Heart right ventricle (tissue), 16 donors: ENCODE results near the gene CREBRF. TPM values are rescaled to one million over a fixed set of nuclear protein-coding genes. Genes with fewer than 3 reads are reported as not detected.

Experiments
- ATAC-seq, 8 donors: fragments of 200-7000 bp; cut with Tn5 transposase; one replicate each; pipeline ENCODE4 v1.9.1; 2020; ENCODE audit warnings: mild to moderate bottlenecking in 8 of 8, moderate library complexity in 8 of 8, moderate number of reproducible peaks in 1 of 8
- DNase-seq, 2 donors: peaks; one replicate each; pipeline ENCODE4 v3.0.0-alpha.2; 2020
- H3K27ac ChIP-seq, 10 donors: fragments of 200-600 bp; sonication (generic) in 2 of 10; one replicate each; pipeline versions ENCODE4 v1.5.0 to v1.8.0; 2020 to 2022; ENCODE audit warnings: mild to moderate bottlenecking in 3 of 10
- H3K27me3 ChIP-seq, 7 donors: fragments of 200-600 bp; one replicate each; pipeline ENCODE4 v1.8.0; 2021 to 2022; ENCODE audit warnings: mild to moderate bottlenecking in 2 of 7
- H3K36me3 ChIP-seq, 9 donors: fragments of 200-600 bp; sonication (generic) in 1 of 9; one replicate each; pipeline versions ENCODE4 v1.5.0 to v1.8.0; 2020 to 2022; ENCODE audit warnings: mild to moderate bottlenecking in 2 of 9
- H3K4me1 ChIP-seq, 9 donors: fragments of 200-600 bp; sonication (generic) in 1 of 9; one replicate each; pipeline versions ENCODE4 v1.5.0 to v1.8.0; 2020 to 2022; ENCODE audit warnings: mild to moderate bottlenecking in 4 of 9
- H3K4me3 ChIP-seq, 10 donors: fragments of 200-600 bp; sonication (generic) in 2 of 10; one replicate each; pipeline versions ENCODE4 v1.5.0 to v1.8.0; 2020 to 2022; ENCODE audit warnings: mild to moderate bottlenecking in 7 of 10, moderate library complexity in 2 of 10
- H3K9me3 ChIP-seq, 11 donors: fragments of 200-600 bp in 10 of 11; sonication (generic) in 2 of 11; one replicate each; pipeline versions ENCODE4 v1.5.0 to v1.8.0; 2013 to 2022; ENCODE audit warnings: mild to moderate bottlenecking in 2 of 11, control low read depth in 1 of 11, moderate library complexity in 1 of 11
- WGBS, 2 donors: extraction: QIAGEN DNeasy Blood & Tissue Kit; methylation state at CpG; one replicate each; pipeline ENCODE4 v1.1.7; 2013; ENCODE audit warnings: inconsistent platforms in 1 of 2; 5-methylcytosine and 5-hydroxymethylcytosine counted together
- intact Hi-C, 10 donors: fragments of 100-400 bp; cut with DNase I; formaldehyde crosslinking; loops; one replicate each; pipeline versions ENCODE4 v1.11.1 to v1.14.2; 2022
- polyA plus RNA-seq, 2 donors: library from polyadenylated mRNA; stranded (reverse); fragments of 200-250 nt; gene quantifications; one replicate each; pipeline ENCODE4 v1.2.3, GENCODE V29; 2013
- total RNA-seq, 10 donors: library from RNA; stranded (reverse); fragmentation: NEBNext Ultra II Directional in 3 of 10; extraction: Animal tissue kit (Norgen Biotek cat#: 25700) in 3 of 10; gene quantifications; one replicate each; pipeline versions ENCODE4 v1.2.1 to v1.2.4, GENCODE V29; 2021 to 2023
- TF ChIP-seq, protein P1 (sequence below), 9 donors: fragments of 200-600 bp; sonication (generic) in 2 of 9; IDR thresholded peaks; one replicate each; pipeline versions ENCODE4 v1.5.0 to v1.8.0; 2021 to 2022; ENCODE audit warnings: antibody characterized with exemption in 9 of 9, mild to moderate bottlenecking in 5 of 9, moderate library complexity in 1 of 9
- donor health status: Arrhythmogenic right ventricular cardiomyopathy.
- donor health status: ischemic (EF 13 %, LVEDD 7.1; RV severe dilation, severe dysfunction).
- donor health status: healthy with polysubstance abuse.
- donor health status: DM: no; HTN: yes; CAD: no.
- donor health status: DM: no; HTN: no; CAD: no.
- donor health status: ischemic (EF 25% LVEDD 6.9; RV normal size, moderate dysfunction).
- donor health status: ischemic (EF 25% LVEDD 5.7; RV mildly dilated, moderate dysfunction).
- donor health status: healthy.
- donor health status: DM: yes; HTN: yes; CAD: no.
- donor health status: Ischemic cardiomyopathy.
- donor health status: ischemic (EF 35%, LVEDD 5.7; RV mildly dilated, moderate dysfunction).
- donor health status: nonischemic (EF 11% LVEDD 7.7; RV severe dilation, severe dysfunction).
- donor health status: DM: yes; HTN: yes; CAD: no.
- donor health status: PGD.
- donor health status: ischemic (EF 29% LVEDD 5.4; RV normal size, mild dysfunction).
- donor health status: nonischemic (EF 23%, LVEDD 6.1; RV moderate dilation, normal function).

The CREBRF gene
- total and polyA plus RNA-seq, 12 donors = 1.5 to 31.1 (median 27.7) TPM

DNA sequence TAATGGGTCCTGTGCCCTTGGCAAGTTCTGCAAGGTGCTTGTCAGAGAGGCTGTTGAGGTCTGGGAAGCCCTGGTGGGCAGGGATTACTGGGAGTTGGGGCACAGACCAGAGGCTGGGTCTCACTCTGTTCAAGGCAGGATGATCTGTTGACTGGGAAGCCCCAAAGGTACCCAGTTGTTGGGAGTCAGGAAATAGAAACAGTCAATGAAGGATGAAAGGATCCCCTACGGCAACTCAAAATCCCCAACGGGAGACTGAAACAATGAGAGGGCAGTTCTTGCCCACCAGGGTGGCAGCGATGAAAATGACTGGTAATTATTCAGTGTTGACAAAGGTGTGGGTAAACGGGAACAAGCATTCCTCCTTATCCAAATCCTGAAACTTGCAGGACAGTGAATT is 119.4 kb downstream of the CREBRF start:
- H3K4me1 ChIP-seq = no peaks in the 10 kb centered on the region
- H3K9me3 ChIP-seq = peaks cover 0 to 10% (median 0%) of the 10 kb centered on the region in 11 donors
- H3K27ac ChIP-seq = no peak overlapping the region
- intact Hi-C loops = no loop called here
- no peak overlapping the region for H3K4me3 ChIP-seq
- WGBS, 2 donors = 48 to 71% methylated on average over 4 of the region's 4 CpGs
- TF ChIP-seq, protein P1, sequence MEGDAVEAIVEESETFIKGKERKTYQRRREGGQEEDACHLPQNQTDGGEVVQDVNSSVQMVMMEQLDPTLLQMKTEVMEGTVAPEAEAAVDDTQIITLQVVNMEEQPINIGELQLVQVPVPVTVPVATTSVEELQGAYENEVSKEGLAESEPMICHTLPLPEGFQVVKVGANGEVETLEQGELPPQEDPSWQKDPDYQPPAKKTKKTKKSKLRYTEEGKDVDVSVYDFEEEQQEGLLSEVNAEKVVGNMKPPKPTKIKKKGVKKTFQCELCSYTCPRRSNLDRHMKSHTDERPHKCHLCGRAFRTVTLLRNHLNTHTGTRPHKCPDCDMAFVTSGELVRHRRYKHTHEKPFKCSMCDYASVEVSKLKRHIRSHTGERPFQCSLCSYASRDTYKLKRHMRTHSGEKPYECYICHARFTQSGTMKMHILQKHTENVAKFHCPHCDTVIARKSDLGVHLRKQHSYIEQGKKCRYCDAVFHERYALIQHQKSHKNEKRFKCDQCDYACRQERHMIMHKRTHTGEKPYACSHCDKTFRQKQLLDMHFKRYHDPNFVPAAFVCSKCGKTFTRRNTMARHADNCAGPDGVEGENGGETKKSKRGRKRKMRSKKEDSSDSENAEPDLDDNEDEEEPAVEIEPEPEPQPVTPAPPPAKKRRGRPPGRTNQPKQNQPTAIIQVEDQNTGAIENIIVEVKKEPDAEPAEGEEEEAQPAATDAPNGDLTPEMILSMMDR (IDR thresholded peaks at IDR 0.05) = no peak
- DNase-seq (no peak), ATAC-seq (peak in 1 of 8 donors; percentile 26)
- H3K36me3 ChIP-seq = no peaks in the 10 kb centered on the region
- H3K27me3 ChIP-seq = no peaks in the 10 kb centered on the region

DNA sequence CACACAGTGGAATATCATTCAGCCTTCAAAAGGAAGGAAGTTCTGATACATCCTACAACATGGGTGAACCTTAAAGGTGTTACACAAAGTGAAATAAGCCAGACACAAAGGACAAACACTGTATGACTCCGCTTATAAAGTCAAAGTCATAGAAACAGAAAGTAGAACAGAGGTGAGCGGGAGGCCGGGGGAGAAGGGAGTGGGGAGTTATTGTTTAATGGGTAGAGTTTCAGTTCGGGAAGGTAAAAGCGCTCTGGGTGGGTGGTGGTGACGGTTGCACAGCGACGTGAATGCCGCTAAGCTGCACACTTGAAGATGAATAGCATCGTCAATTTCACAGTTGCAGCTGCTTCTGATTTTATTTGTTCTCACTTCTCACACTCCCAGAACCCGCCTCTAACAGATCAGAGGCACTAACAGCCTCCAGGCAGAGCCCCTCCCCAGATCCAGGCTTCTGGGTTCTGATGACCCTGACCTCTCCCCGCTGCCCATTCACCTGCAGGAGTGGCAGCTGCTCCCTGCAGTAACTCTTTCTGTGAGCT is 122.3 kb downstream of the CREBRF start:
- Histone ChIP-seq H3K27ac (no peak overlapping the region), H3K27me3 (no peaks in the 10 kb centered on the region), H3K4me3 (no peak overlapping the region), H3K9me3 (peaks cover 0 to 18% (median 0%) of the 10 kb centered on the region in 11 donors), H3K4me1 (no peaks in the 10 kb centered on the region), H3K36me3 (no peaks in the 10 kb centered on the region)
- intact Hi-C loops = no loop called here
- ATAC-seq = no peak
- no peak for DNase-seq
- TF ChIP-seq, protein P1 (IDR thresholded peaks at IDR 0.05) = no peak
- 90 to 93% methylated on average over 12 of the region's 12 CpGs for WGBS, 2 donors

DNA sequence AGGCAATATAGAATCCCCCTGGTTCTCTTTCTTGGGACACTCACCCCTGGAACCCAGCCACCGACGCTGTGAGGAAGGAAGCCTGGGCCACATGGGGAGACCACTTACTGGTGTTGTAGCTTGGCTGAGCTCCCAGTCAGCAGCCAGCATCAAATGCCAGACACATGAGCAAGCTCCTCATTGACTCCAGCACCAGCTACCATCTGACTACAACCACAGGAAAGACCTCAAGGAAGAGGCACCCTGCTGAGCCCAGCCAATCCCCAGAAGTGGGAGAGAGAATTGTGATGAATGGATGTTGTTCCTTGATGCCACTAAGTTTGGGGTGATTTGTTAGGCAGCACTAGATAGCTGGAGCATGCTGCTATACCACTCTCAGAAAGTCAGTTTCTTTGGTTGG is 124.2 kb downstream of the CREBRF start:
- ATAC-seq (no peak), DNase-seq (no peak)
- Histone ChIP-seq H3K9me3 (peaks cover 0 to 18% (median 0%) of the 10 kb centered on the region in 11 donors), H3K4me1 (no peaks in the 10 kb centered on the region), H3K27ac (no peak overlapping the region), H3K36me3 (no peaks in the 10 kb centered on the region), H3K4me3 (no peak overlapping the region), H3K27me3 (no peaks in the 10 kb centered on the region)
- 68 to 78% methylated on average over 2 of the region's 2 CpGs for WGBS, 2 donors
- intact Hi-C loops = no loop called here
- TF ChIP-seq, protein P1 (IDR thresholded peaks at IDR 0.05) = no peak

DNA sequence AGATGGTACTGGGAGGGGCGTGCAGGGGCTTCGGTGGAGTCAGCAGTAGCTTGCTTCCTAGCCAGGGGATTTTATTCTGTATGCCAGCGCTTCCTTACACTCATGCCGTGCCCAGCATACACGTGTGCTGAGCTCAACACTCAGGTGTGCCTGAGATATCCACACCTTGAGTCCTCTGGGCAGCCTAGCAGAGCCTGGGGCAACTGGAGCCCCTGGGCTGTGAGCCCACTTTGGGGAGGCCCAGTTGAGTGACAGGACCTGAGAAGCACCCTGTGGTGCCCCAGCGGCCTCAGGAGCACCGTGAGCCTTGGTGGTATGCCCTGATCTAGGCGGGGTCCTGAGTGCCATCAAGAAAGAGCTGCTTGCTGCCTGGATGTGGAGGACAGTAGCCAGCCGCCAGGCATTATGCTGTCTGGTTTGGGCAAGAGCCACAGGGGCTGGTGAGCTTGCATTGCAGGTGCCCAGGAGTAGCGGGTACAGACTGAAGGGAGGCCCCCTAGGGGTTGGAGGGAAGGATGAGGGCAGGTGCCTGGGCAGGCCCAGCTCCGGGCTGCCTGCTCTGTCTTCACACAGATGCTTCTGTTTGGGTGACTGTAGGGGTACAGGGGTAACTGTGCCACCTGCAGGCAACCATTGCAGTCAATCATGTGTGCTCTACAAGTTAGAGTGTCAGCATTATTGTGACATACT is 131.0 kb downstream of the CREBRF start:
- intact Hi-C loops = no loop called here
- ATAC-seq = peak in 1 of 8 donors; percentile 41
- TF ChIP-seq, protein P1 (IDR thresholded peaks at IDR 0.05) = no peak

More for the DNA sequence above, 131.0 kb downstream of the CREBRF start:
- 81 to 87% methylated on average over 11 of the region's 11 CpGs for WGBS, 2 donors
- H3K9me3 ChIP-seq = no peaks in the 10 kb centered on the region
- H3K27ac ChIP-seq = no peak overlapping the region
- no peak overlapping the region for H3K4me3 ChIP-seq
- no peaks in the 10 kb centered on the region for H3K27me3 ChIP-seq
- no peak for DNase-seq
- no peaks in the 10 kb centered on the region for H3K4me1 ChIP-seq
- H3K36me3 ChIP-seq = no peaks in the 10 kb centered on the region
